ENCODE results near the gene SMIM32.

DNA sequence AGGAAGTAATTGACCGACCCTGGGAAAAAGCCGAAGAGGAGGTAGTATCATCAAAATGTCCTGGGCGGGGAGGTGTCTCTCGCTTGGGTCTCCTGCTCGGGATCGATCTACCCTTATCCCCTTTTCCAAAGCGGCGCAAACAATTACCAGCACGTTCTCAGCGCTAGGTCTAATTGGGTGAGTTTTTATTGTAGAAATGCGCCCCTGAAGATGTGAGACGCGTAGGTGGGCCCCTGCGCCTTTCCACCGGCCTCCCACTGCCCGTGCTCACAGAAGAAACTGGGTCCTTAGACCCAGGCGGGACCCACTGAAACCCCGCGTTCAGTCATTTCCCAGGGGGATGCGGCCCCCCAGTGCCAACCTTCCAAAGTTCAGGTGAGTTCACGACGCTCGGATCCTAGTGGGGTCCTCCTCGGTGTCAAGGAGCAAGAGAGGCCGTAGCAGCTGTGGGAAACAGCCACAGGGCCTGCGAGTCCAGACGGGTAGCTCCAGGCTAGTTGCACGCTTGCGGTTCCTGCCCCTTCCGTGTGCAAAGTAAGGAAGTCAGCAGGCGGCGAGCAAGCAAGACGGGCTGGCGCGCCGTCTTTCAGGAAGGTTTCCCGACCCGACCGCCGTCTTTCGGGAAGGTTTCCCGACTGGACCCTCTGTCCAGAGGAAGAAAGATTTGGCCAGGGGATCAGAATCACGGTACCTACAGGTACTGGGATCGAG lies 1.5 kb downstream of the SMIM32 start:
- TF ChIP-seq CTCF (IDR thresholded peaks at IDR 0.05; ENCODE audit: extremely low read depth in 1 of 2, insufficient read depth in 1 of 2, low read depth in 1 of 2, low read length in 2 of 2) = no peak
- peak; percentile 97 for TF ChIP-seq EZH2 (IDR thresholded peaks at IDR 0.05; ENCODE audit: borderline replicate concordance, low read depth, low read length, severe bottlenecking)
- no peak for TF ChIP-seq POLR2AphosphoS5 (IDR thresholded peaks at IDR 0.05; ENCODE audit: insufficient read depth, low read depth, low read length)
- TF ChIP-seq MYC (IDR thresholded peaks at IDR 0.05; ENCODE audit: low read depth, low read length) = no peak
- no peak for TF ChIP-seq FOS (IDR thresholded peaks at IDR 0.05; ENCODE audit: borderline replicate concordance, insufficient read depth, low read length)

Data from endothelial cell of umbilical vein (primary cell).